Neural cell (in vitro differentiated cells): ENCODE results near the gene SPAG16.

Experiments
- EZH2 ChIP-seq: fragments of 200-600, 300-800 bp; shearing (Covaris generic), sonication (generic); IDR thresholded peaks from 2 replicates; pipeline ENCODE4 v1.6.1; 2014; ENCODE audit warnings: antibody characterized with exemption, low read length, borderline replicate concordance, mild to moderate bottlenecking; ENCODE audit not compliant: insufficient read depth, poor library complexity, severe bottlenecking
- POLR2AphosphoS5 ChIP-seq: IDR thresholded peaks from 2 replicates; pipeline ENCODE4 v1.6.1; 2012
- TF ChIP-seq, protein P1 (sequence below): fragments of 450-650 bp; IDR thresholded peaks from 2 replicates; pipeline ENCODE4 v1.5.1; 2014; ENCODE audit warnings: antibody characterized with exemption, mild to moderate bottlenecking, moderate library complexity; ENCODE audit not compliant: poor library complexity, severe bottlenecking

DNA sequence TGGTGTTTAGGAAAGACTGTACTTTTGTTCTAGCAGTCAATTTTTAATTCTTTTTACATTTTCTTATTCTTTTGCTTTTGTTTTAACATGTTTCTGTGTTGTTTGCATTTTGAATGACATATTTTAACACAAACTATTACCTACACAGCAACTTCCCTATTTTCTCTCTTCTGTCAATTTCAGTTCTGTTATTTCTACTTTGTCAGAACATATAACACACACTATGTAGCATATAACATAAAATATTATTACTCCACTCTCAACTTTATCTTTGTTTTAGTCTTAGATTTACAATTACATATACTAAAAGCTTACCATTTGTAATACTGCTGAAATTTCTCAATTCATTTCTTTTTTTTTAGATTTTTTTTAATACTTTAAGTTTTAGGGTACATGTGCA lies 753.9 kb downstream of the SPAG16 start:
- TF ChIP-seq, protein P1, sequence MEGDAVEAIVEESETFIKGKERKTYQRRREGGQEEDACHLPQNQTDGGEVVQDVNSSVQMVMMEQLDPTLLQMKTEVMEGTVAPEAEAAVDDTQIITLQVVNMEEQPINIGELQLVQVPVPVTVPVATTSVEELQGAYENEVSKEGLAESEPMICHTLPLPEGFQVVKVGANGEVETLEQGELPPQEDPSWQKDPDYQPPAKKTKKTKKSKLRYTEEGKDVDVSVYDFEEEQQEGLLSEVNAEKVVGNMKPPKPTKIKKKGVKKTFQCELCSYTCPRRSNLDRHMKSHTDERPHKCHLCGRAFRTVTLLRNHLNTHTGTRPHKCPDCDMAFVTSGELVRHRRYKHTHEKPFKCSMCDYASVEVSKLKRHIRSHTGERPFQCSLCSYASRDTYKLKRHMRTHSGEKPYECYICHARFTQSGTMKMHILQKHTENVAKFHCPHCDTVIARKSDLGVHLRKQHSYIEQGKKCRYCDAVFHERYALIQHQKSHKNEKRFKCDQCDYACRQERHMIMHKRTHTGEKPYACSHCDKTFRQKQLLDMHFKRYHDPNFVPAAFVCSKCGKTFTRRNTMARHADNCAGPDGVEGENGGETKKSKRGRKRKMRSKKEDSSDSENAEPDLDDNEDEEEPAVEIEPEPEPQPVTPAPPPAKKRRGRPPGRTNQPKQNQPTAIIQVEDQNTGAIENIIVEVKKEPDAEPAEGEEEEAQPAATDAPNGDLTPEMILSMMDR = no peak
- TF ChIP-seq POLR2AphosphoS5 = no peak
- no peak for TF ChIP-seq EZH2
